NB4 (cell line): ENCODE results near the gene DNMT3A.

ENCODE experiments used
- DNase-seq: peaks from one replicate; pipeline ENCODE4 v3.0.0; 2010; ENCODE audit warnings: low read depth
- H3K4me3 ChIP-seq: one replicate; pipeline ENCODE4 v1.5.1; 2011; ENCODE audit warnings: mild to moderate bottlenecking, low read depth, low read length, moderate library complexity
- CTCF ChIP-seq: IDR thresholded peaks from one replicate; pipeline ENCODE4 v1.5.1; 2012; ENCODE audit warnings: low read depth, low read length
- MAX ChIP-seq: IDR thresholded peaks from 2 replicates; pipeline ENCODE4 v1.6.1; 2011; ENCODE audit warnings: low read depth, low read length
- MYC ChIP-seq: IDR thresholded peaks from 2 replicates; pipeline ENCODE4 v1.6.1; 2011; ENCODE audit warnings: low read depth, low read length
- POLR2A ChIP-seq: IDR thresholded peaks from 2 replicates; pipeline ENCODE4 v1.6.1; 2011; ENCODE audit warnings: mild to moderate bottlenecking; ENCODE audit not compliant: insufficient read length; ENCODE audit errors: extremely low read depth

Gene DNMT3A

GRCh38 chr2:25342372-25343186, 854 bp upstream of the DNMT3A start:
- peak; percentile 91 for DNase-seq
- TF ChIP-seq CTCF (peak; percentile 86), MAX (peak; percentile 36; the same call in 1 of the 2 replicates), MYC (no peak)

GRCh38 chr2:25341011-25341727, 556 bp downstream of the DNMT3A start:
- no peak overlapping the region for H3K4me3 ChIP-seq
- DNase-seq: peak; percentile 61
- TF ChIP-seq MAX (no peak), CTCF (no peak), POLR2A (no peak), MYC (no peak)

More at GRCh38 chr2:25342372-25343186, 854 bp upstream of the DNMT3A start:
- peak overlapping the region; percentile 32 for H3K4me3 ChIP-seq

- H3K4me3 ChIP-seq: no peak overlapping the region
- DNase-seq: peak; percentile 36
- TF ChIP-seq MYC: no peak
- no peak for TF ChIP-seq CTCF
- TF ChIP-seq MAX: no peak
- no peak for TF ChIP-seq POLR2A
Measured at GRCh38 chr2:25340181-25340921, 1.4 kb downstream of the DNMT3A start.

- no peak for DNase-seq
- no peak overlapping the region for H3K4me3 ChIP-seq
- TF ChIP-seq POLR2A: no peak
- TF ChIP-seq CTCF: no peak
Measured at GRCh38 chr2:25339791-25340180, 1.9 kb downstream of the DNMT3A start.

- H3K4me3 ChIP-seq: no peak overlapping the region
Measured at GRCh38 chr2:25339211-25339674, 2.5 kb downstream of the DNMT3A start.

More at GRCh38 chr2:25339211-25339674, 2.5 kb downstream of the DNMT3A start:
- DNase-seq: no peak
- TF ChIP-seq MYC (no peak), POLR2A (no peak), CTCF (no peak), MAX (no peak)
